T follicular helper cell (primary cell): ENCODE measurements around the gene PLCL2.

Experiments
- DNase-seq: peaks from one replicate; pipeline ENCODE4 v3.0.0-alpha.2; 2020; ENCODE audit warnings: low read depth

The PLCL2 gene

DNA sequence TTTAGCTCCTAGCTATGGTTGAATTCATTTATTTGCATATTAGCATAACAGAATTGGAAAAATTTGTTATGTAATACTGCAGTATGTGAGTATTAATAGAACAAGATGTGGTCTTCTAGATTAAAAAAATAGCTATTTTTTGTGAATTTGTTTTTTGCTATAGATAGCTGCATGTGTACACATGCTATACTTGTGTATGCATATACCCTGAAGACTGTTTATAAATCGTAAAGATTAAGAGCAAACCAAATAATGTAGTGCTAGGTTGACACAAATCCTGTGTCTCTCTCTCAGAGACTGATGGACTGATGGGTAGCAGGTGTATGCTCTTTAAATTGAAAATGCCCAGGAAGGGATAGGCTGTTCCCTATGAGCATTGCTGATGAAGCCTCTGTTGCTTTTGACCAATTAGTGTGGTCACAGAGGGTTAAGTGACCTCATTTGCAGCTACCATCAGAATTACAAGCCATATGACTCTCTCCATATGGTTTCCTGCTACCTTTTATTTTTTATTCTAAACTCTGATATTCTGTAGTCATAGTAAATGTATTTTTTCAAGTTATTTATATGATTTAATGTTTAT is 9.0 kb downstream of the PLCL2 start:
- no peak for DNase-seq

DNA sequence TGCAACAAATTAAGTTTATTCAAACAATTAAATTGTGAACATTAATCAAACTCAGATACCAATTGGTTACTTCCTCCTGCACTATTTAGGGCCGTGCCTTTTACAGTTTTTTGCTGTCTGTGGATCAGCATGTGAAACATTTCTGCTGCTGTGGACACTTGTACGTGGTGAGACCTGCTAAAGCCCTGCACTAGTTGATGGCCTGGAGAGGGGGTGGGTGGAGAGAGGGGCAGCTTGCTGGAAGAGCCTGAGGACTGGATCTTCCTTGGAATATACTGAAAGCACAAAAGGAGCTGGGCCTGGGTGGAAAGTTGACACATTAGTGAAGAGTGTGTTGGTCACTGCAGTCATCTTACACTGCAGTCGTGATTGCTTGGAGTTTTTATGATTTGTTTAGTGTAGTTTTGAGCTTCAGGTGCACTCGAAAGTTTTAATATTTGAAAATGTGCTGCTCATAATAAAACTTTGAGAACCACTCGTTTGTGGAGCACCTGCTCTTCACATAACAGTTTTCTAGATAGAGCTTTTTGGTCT is 11.4 kb downstream of the PLCL2 start:
- DNase-seq = no peak

DNA sequence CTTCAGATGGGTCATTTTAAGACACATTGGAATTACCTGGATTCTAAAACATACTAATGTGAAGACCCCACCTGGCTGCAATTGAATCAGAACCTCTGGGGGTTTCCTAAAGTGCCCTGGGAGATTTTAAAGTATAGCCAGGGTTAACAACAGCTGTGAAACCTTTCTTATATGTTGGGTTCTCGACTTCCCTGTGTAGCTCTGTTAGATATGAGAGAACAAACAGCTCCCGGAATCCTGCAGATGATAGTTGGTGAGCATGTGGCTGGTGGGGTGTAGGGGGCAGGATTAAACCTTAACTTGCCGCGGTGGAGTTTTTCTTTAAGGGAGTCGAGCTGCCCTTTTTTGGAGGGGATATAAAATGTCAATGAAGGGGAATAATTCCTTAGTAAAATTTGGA is 12.1 kb downstream of the PLCL2 start:
- DNase-seq = no peak

- no peak for DNase-seq
Observed at GRCh38 chr3:16897254-16897926, 12.6 kb downstream of the PLCL2 start.

DNA sequence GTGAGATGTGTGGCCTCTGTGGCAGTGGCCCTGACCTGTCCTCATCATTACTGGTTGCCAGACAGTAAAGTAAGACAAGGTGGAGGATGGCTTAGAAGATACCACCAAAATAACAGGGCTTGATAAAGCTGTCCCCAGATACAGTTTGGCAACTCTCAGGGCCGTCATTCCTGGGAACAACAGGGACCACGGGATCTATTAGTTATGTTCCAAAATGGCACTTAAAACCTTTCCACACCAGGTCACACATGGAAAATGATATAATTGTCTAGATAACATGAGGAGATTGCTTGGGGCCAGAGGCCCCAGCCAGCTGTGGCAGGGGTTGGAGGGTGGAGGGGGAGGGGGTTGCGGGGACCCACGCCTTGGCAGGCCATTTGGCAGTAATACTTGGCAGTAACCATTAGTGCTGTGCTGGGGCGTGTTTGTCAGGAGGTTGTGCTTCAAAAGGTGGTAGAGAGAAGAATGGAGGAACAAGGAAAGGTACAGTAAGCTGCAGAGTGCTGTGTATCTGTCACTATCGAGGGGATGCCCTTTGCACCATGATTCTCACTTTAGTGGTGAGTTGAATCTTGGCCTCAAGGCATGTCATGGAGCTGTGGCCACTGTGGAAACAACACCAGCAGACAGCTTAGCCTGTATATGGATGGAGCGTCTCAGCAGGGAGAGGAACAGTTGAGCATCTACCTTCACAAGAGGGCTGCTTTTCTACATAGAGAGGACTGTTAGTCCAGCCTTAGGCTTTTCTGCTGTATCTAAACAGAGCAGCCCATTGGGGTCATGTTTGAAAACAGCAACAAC is 14.0 kb downstream of the PLCL2 start:
- no peak for DNase-seq

DNA sequence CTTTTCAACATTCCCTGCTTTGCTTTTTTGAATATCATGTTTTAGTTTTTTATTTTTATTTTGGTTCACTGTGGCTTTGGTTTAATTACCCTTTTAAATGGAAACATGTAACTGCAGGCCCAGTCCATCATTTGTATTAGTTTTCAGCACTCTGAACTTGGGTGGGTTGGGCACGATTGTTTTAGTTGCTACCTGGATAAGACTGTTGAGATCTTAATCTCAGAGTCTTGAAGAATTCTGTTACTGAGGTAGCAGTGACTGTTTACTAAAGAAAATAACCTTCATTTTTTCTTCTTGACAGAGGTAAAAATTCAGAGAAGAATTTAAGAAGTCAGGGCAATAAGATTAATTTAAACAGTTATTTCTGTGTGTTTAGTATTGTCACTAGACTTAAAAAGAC is 15.2 kb downstream of the PLCL2 start:
- DNase-seq = no peak

GRCh38 chr3:16900779-16901440 is 16.2 kb downstream of the PLCL2 start:
- no peak for DNase-seq

DNA sequence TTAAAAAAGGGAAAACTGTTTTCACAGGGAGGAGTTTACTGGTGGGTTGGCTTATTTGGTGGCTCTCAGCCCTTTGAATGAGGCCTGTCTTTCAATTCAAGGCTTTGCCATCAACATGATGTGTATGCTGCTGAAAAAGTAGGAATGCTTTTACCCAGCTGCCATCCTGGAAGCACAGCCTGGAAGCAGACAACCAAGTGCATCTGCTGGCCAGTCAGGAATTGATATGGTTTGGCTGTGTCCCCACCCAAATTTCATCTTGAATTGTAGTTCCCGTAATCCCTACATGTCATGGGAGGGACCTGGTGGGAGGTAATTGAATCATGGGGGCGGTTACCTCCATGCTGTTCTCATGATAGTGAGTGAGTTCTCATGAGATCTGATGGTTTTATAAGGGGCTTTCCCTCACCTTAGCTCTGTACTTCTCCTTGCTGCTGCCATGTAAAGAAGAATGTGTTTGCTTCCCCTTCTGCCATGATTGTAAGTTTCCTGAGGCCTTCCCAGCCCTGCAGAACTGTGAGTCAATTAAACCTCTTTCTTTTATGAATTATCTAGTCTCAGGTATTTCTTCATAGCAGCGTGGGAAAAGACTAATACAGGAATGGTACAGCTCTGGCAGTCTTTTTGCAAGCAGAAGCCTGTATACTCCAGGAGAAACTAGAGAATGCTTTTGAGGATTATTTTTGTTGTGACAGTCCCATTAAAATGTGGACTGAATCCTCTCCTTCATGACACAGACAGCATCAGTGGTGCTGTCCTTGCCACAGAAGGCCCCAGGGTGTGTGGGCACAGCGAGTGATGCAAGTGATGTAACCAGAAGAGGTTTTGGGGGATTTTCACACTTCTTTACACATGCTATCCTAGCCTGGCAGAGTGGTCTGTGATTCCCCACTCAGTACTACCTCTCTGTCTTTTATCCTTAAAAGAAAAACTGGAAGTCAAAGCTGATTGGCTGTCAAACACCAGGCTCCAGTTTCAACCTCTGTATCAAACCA is 20.0 kb downstream of the PLCL2 start:
- DNase-seq = no peak

- no peak for DNase-seq
Observed at GRCh38 chr3:16905704-16906103, 20.9 kb downstream of the PLCL2 start.

DNA sequence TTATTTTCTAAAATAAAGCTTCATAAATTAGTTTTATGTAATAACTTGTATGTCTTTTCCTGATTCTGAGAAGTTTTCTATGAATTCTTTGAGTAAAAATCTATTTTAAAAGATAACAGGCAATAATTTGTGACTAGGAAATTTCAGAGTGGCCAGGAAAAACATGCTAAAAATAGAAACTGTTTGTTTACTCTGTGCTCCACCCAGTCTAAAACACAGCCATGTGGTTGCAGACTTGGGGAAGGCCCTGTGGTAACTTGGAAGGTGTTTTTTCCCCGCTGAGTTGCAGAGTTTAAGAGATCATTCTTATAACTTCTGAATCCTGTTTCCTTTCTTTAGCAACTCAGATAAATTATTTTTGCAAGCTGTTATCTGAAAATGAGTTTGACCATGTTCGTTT is 21.9 kb downstream of the PLCL2 start:
- DNase-seq = no peak

GRCh38 chr3:16907243-16907642 is 22.5 kb downstream of the PLCL2 start:
- no peak for DNase-seq

- no peak for DNase-seq
Observed at GRCh38 chr3:16908016-16908807, 23.5 kb downstream of the PLCL2 start.

GRCh38 chr3:16908896-16909295 is 24.1 kb downstream of the PLCL2 start:
- no peak for DNase-seq

DNA sequence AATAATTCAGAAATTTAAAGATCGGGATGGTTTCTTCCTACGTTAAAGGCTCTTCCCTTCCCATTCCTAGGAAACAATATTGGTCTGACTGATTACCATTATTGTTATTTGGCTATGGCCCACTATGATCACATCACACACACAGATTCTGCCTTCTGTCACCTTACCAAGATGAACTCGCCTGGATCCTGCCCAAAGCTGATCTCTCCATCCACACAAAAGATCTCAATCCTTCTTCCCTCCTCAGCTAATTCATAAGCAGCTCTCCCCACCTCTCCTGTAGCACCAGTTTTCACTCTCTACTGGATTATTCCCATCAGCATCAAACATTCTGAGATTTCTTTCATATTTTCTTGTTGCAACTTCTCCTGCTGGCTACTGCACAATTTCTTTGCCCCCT is 25.0 kb downstream of the PLCL2 start:
- DNase-seq = no peak

GRCh38 chr3:16910207-16910606 is 25.5 kb downstream of the PLCL2 start:
- DNase-seq = no peak

DNA sequence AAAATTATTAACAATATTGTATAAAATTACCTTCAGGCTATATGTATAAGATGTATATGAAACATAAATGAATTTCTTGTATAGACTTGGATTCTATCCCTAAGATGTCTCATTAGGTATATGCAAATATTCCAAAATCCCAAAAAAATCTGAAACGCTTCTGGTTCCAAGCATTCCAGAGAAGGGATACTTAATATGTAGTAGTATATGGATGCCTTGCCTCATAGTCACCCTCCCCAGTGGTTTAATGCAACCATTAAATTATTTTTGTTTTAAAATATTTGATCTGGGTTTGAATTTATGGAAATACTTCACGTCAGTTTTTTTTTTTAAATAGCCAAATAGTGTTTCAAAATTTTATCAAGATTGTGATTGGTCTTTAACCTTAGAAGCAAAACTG is 27.2 kb downstream of the PLCL2 start:
- no peak for DNase-seq

DNA sequence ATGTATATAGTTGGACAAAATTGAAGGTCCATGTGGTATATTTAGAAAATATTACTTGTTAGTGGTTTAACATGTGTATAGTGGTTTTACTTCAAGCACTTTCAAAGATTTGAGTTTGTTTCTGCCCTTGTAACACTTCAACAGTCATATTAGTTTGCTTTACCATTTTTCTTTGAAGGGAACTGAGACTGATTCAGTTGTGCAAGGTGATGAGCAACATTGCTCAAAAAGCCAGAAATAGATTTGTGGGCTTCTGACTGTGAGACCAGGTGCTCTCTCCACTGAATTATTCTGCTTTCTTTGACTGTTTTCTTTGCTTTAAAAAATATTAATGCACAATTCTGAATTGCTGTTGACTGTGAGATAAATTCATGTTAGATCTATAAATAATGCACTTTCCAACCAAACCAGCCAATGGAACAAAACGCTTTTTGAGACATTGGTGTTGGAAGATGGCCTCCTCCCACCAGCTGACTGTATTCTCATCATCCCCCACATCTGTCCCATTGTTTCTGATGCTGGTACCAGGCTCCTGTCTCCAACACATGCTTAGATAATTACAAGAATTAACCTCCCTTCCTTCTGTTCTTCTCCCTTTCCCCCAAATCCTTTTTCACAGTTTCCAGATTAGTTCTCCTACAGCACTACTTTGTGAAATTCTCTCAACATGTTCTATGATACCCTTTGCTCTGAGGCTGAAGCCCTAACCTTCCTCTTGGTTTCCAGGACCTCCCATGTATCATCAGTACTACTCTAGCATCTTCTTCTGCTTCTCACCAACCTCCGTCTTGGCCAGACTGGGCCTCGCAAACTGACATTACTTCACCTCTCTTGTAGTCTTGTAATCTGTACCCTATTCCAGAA is 27.9 kb downstream of the PLCL2 start:
- DNase-seq = no peak

DNA sequence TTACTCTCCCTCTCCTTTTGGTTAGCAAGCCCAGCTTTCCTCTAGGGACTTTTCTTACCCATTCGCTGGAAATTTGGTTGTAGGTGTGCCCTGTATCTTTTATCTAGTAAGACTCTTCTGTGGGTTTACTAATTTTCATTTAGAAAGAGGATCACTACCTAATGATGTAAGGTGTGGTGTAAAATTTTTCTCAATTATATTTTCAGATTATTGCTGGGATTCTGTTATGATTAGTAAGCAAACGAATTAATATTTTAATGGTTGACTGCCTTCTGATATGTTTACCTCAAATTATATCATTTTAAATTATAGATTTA is 28.5 kb downstream of the PLCL2 start:
- DNase-seq = no peak

GRCh38 chr3:16916840-16917239 is 32.1 kb downstream of the PLCL2 start:
- no peak for DNase-seq
